ENCODE measurements around the gene CDV3. TPM values are rescaled to one million over a fixed set of nuclear protein-coding genes. Genes with fewer than 3 reads are reported as not detected.
"Not testable (repeated sequence)": the region's sequence is repeated elsewhere in the genome, so short reads cannot be mapped to it uniquely, and the experiment has no call there.

CDV3 gene
- total RNA-seq, 1 experiment from 2014 or later: 81.4 TPM

- Histone ChIP-seq H3K4me2 (ENCODE audit: low read length) (no peak overlapping the region), H3K27ac (ENCODE audit: low read length) (no peak overlapping the region), H3K9me3 (ENCODE audit: low read length) (no peaks in the 10 kb centered on the region), H3K4me3 (ENCODE audit: low read length) (no peak overlapping the region), H3K36me3 (ENCODE audit: low read depth, low read length) (no peaks in the 10 kb centered on the region), H3K79me2 (ENCODE audit: low read length) (no peaks in the 10 kb centered on the region), H2AFZ (ENCODE audit: low read length) (no peak overlapping the region), H3F3A (ENCODE audit: low read length, unreplicated experiment) (no peaks in the 10 kb centered on the region), H3K9ac (ENCODE audit: low read length) (no peak overlapping the region), H3K27me3 (ENCODE audit: low read length) (no peaks in the 10 kb centered on the region), H3K9me2 (replicated peaks; ENCODE audit: low read length) (no peaks in the 10 kb centered on the region), H3K4me1 (ENCODE audit: insufficient read depth, low read length) (peaks cover 19% of the 10 kb centered on the region), H4K20me1 (ENCODE audit: low read length) (no peaks in the 10 kb centered on the region)
- intact Hi-C loops (cut with micrococcal nuclease): no loop called here
- TF ChIP-seq EZH2 (IDR thresholded peaks at IDR 0.05; ENCODE audit: low read length, unreplicated experiment) (no peak), EZH2phosphoT487 (IDR thresholded peaks at IDR 0.05; ENCODE audit: borderline replicate concordance, low read length) (no peak)
- TF ChIP-seq, protein P1, sequence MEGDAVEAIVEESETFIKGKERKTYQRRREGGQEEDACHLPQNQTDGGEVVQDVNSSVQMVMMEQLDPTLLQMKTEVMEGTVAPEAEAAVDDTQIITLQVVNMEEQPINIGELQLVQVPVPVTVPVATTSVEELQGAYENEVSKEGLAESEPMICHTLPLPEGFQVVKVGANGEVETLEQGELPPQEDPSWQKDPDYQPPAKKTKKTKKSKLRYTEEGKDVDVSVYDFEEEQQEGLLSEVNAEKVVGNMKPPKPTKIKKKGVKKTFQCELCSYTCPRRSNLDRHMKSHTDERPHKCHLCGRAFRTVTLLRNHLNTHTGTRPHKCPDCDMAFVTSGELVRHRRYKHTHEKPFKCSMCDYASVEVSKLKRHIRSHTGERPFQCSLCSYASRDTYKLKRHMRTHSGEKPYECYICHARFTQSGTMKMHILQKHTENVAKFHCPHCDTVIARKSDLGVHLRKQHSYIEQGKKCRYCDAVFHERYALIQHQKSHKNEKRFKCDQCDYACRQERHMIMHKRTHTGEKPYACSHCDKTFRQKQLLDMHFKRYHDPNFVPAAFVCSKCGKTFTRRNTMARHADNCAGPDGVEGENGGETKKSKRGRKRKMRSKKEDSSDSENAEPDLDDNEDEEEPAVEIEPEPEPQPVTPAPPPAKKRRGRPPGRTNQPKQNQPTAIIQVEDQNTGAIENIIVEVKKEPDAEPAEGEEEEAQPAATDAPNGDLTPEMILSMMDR (conservative IDR thresholded peaks at IDR 0.05; ENCODE audit: low read depth, low read length): no peak
- ChIA-PET CTCF (no interaction called here), POLR2A (ENCODE audit: unreplicated experiment) (no interaction called here)
- BruUV-seq (replicated peaks): no TSS peak
- ATAC-seq: no peak
- no peak for DNase-seq
Measured at GRCh38 chr3:133548090-133548489, 25.4 kb upstream of the CDV3 start.

GRCh38 chr3:133549565-133549964, 23.9 kb upstream of the CDV3 start:
- H3K9ac ChIP-seq (ENCODE audit: low read length): no peak overlapping the region
- TF ChIP-seq EZH2 (IDR thresholded peaks at IDR 0.05; ENCODE audit: low read length, unreplicated experiment) (no peak), EZH2phosphoT487 (IDR thresholded peaks at IDR 0.05; ENCODE audit: borderline replicate concordance, low read length) (no peak)
- TF ChIP-seq, protein P1 (conservative IDR thresholded peaks at IDR 0.05; ENCODE audit: low read depth, low read length): no peak
- no peak overlapping the region for H3K4me2 ChIP-seq (ENCODE audit: low read length)
- no peak for DNase-seq
- H3K4me3 ChIP-seq (ENCODE audit: low read length): no peak overlapping the region
- H3K27me3 ChIP-seq (ENCODE audit: low read length): no peaks in the 10 kb centered on the region
- no peaks in the 10 kb centered on the region for H3K79me2 ChIP-seq (ENCODE audit: low read length)
- H2AFZ ChIP-seq (ENCODE audit: low read length): no peak overlapping the region
- no peak for ATAC-seq
- H3K27ac ChIP-seq (ENCODE audit: low read length): no peak overlapping the region
- ChIA-PET POLR2A (ENCODE audit: unreplicated experiment) (no interaction called here), CTCF (no interaction called here)
- no peaks in the 10 kb centered on the region for H3K36me3 ChIP-seq (ENCODE audit: low read depth, low read length)
- intact Hi-C loops (cut with micrococcal nuclease): no loop called here
- H3K4me1 ChIP-seq (ENCODE audit: insufficient read depth, low read length): peaks cover 17% of the 10 kb centered on the region
- no TSS peak for BruUV-seq (replicated peaks)
- H4K20me1 ChIP-seq (ENCODE audit: low read length): no peaks in the 10 kb centered on the region
- no peaks in the 10 kb centered on the region for H3F3A ChIP-seq (ENCODE audit: low read length, unreplicated experiment)
- H3K9me2 ChIP-seq (replicated peaks; ENCODE audit: low read length): no peaks in the 10 kb centered on the region
- no peaks in the 10 kb centered on the region for H3K9me3 ChIP-seq (ENCODE audit: low read length)

GRCh38 chr3:133551589-133551988, 21.9 kb upstream of the CDV3 start:
- ATAC-seq; H3F3A ChIP-seq (ENCODE audit: low read length, unreplicated experiment); H2AFZ ChIP-seq (ENCODE audit: low read length); H3K9ac ChIP-seq (ENCODE audit: low read length); H3K4me1 ChIP-seq (ENCODE audit: insufficient read depth, low read length); H3K36me3 ChIP-seq (ENCODE audit: low read depth, low read length); intact Hi-C loops (cut with micrococcal nuclease); H4K20me1 ChIP-seq (ENCODE audit: low read length); H3K27ac ChIP-seq (ENCODE audit: low read length); POLR2A ChIA-PET (ENCODE audit: unreplicated experiment); H3K27me3 ChIP-seq (ENCODE audit: low read length); DNase-seq; CTCF ChIA-PET; H3K9me3 ChIP-seq (ENCODE audit: low read length); H3K4me2 ChIP-seq (ENCODE audit: low read length); H3K79me2 ChIP-seq (ENCODE audit: low read length); H3K9me2 ChIP-seq (replicated peaks; ENCODE audit: low read length); BruUV-seq (replicated peaks); H3K4me3 ChIP-seq (ENCODE audit: low read length): not testable (repeated sequence)

All from PC-3 (cell line).